SH-SY5Y (cell line): ENCODE measurements around the gene OSBPL9.

Experiments used
- GATA2 ChIP-seq: IDR thresholded peaks from 2 replicates; pipeline ENCODE4 v1.6.1; 2011; ENCODE audit warnings: mild to moderate bottlenecking, low read depth, low read length
- GATA3 ChIP-seq: IDR thresholded peaks from 2 replicates; pipeline ENCODE4 v1.6.1; 2011; ENCODE audit warnings: low read depth, mild to moderate bottlenecking, low read length, moderate library complexity

- no peak for TF ChIP-seq GATA3
- TF ChIP-seq GATA2, result no peak
Measured at GRCh38 chr1:51699391-51699790, 82.5 kb downstream of the OSBPL9 start.
